ENCODE results near the gene PTPA. TPM values are rescaled to one million over a fixed set of nuclear protein-coding genes. Genes with fewer than 3 reads are reported as not detected.

PTPA gene
- total RNA-seq: 48.5 TPM
- 125 TPM for polyA plus RNA-seq

- peaks cover 2% of the 10 kb centered on the region for H3K4me1 ChIP-seq (ENCODE audit: insufficient read depth)
- peak; percentile 83 for DNase-seq (ENCODE audit: extremely low spot score)
- WGBS: under 1% methylated on average over 77 of the region's 77 CpGs
- H3K4me3 ChIP-seq (ENCODE audit: low read depth, low read length): peak within 1 kb of the TSS; percentile 85
- peak within 1 kb of the TSS; percentile 89 for H3K27ac ChIP-seq (ENCODE audit: low read depth)
- no peaks in the 10 kb centered on the region for H3K36me3 ChIP-seq (ENCODE audit: insufficient read depth)
These were observed at the start of gene PTPA, which contains the start of gene CRAT for GRCh38 chr9:129110740-129111527. PTPA (plus strand) TSS chr9:129111415; CDS start chr9:129111601, 186 bp downstream. CRAT (minus strand) TSS chr9:129110793; CDS start chr9:129110509, 284 bp downstream.

- no peaks in the 10 kb centered on the region for H3K4me1 ChIP-seq (ENCODE audit: insufficient read depth)
- peaks cover 15% of the 10 kb centered on the region for H3K36me3 ChIP-seq (ENCODE audit: insufficient read depth)
- no peak for DNase-seq (ENCODE audit: extremely low spot score)
- WGBS: 94% methylated on average over 9 of the region's 9 CpGs
- H3K27ac ChIP-seq (ENCODE audit: low read depth): no peak overlapping the region
- no peak overlapping the region for H3K4me3 ChIP-seq (ENCODE audit: low read depth, low read length)
These were observed 48.2 kb upstream of the PTPA start for GRCh38 chr9:129063061-129063460.

- WGBS: 96% methylated on average over 8 of the region's 8 CpGs
- Histone ChIP-seq H3K4me3 (ENCODE audit: low read depth, low read length) (no peak overlapping the region), H3K27ac (ENCODE audit: low read depth) (no peak overlapping the region), H3K4me1 (ENCODE audit: insufficient read depth) (no peaks in the 10 kb centered on the region), H3K36me3 (ENCODE audit: insufficient read depth) (peaks cover 15% of the 10 kb centered on the region)
- no peak for DNase-seq (ENCODE audit: extremely low spot score)
These were observed 46.7 kb upstream of the PTPA start for GRCh38 chr9:129064499-129064908.

- 93% methylated on average over 19 of the region's 19 CpGs for WGBS
- no peak for DNase-seq (ENCODE audit: extremely low spot score)
- Histone ChIP-seq H3K36me3 (ENCODE audit: insufficient read depth) (peaks cover 7% of the 10 kb centered on the region), H3K4me3 (ENCODE audit: low read depth, low read length) (no peak overlapping the region), H3K27ac (ENCODE audit: low read depth) (no peak overlapping the region), H3K4me1 (ENCODE audit: insufficient read depth) (no peaks in the 10 kb centered on the region)
These were observed 43.1 kb upstream of the PTPA start for GRCh38 chr9:129068110-129068509.

GRCh38 chr9:129068990-129069861 is 42.0 kb upstream of the PTPA start:
- Histone ChIP-seq H3K36me3 (ENCODE audit: insufficient read depth) (peaks cover 4% of the 10 kb centered on the region), H3K4me3 (ENCODE audit: low read depth, low read length) (no peak overlapping the region), H3K27ac (ENCODE audit: low read depth) (no peak overlapping the region), H3K4me1 (ENCODE audit: insufficient read depth) (no peaks in the 10 kb centered on the region)
- DNase-seq (ENCODE audit: extremely low spot score): no peak
- 78% methylated on average over 31 of the region's 31 CpGs for whole genome bisulfite sequencing

- H3K36me3 ChIP-seq (ENCODE audit: insufficient read depth): peaks cover 4% of the 10 kb centered on the region
- no peak overlapping the region for H3K4me3 ChIP-seq (ENCODE audit: low read depth, low read length)
- no peaks in the 10 kb centered on the region for H3K4me1 ChIP-seq (ENCODE audit: insufficient read depth)
- no peak overlapping the region for H3K27ac ChIP-seq (ENCODE audit: low read depth)
- no peak for DNase-seq (ENCODE audit: extremely low spot score)
- WGBS: 87% methylated on average over 26 of the region's 26 CpGs
These were observed 41.2 kb upstream of the PTPA start for GRCh38 chr9:129069862-129070641.

GRCh38 chr9:129070696-129071525 is 40.3 kb upstream of the PTPA start:
- no peak for DNase-seq (ENCODE audit: extremely low spot score)
- H3K36me3 ChIP-seq (ENCODE audit: insufficient read depth): peaks cover 4% of the 10 kb centered on the region
- no peak overlapping the region for H3K27ac ChIP-seq (ENCODE audit: low read depth)
- no peaks in the 10 kb centered on the region for H3K4me1 ChIP-seq (ENCODE audit: insufficient read depth)
- WGBS: 72% methylated on average over 21 of the region's 21 CpGs
- no peak overlapping the region for H3K4me3 ChIP-seq (ENCODE audit: low read depth, low read length)

GRCh38 chr9:129071526-129072126 is 39.6 kb upstream of the PTPA start:
- no peak overlapping the region for H3K4me3 ChIP-seq (ENCODE audit: low read depth, low read length)
- no peak for DNase-seq (ENCODE audit: extremely low spot score)
- 60% methylated on average over 10 of the region's 10 CpGs for WGBS
- peaks cover 4% of the 10 kb centered on the region for H3K36me3 ChIP-seq (ENCODE audit: insufficient read depth)
- no peaks in the 10 kb centered on the region for H3K4me1 ChIP-seq (ENCODE audit: insufficient read depth)
- no peak overlapping the region for H3K27ac ChIP-seq (ENCODE audit: low read depth)

- DNase-seq (ENCODE audit: extremely low spot score): no peak
- H3K4me1 ChIP-seq (ENCODE audit: insufficient read depth): no peaks in the 10 kb centered on the region
- WGBS: 50% methylated on average over 9 of the region's 9 CpGs
- peaks cover 4% of the 10 kb centered on the region for H3K36me3 ChIP-seq (ENCODE audit: insufficient read depth)
- no peak overlapping the region for H3K27ac ChIP-seq (ENCODE audit: low read depth)
- no peak overlapping the region for H3K4me3 ChIP-seq (ENCODE audit: low read depth, low read length)
These were observed 39.0 kb upstream of the PTPA start for GRCh38 chr9:129072171-129072570.

GRCh38 chr9:129073404-129073803 is 37.8 kb upstream of the PTPA start:
- 79% methylated on average over 8 of the region's 8 CpGs for WGBS
- H3K4me3 ChIP-seq (ENCODE audit: low read depth, low read length): no peak overlapping the region
- DNase-seq (ENCODE audit: extremely low spot score): no peak

GRCh38 chr9:129074106-129074505 is 37.1 kb upstream of the PTPA start:
- no peaks in the 10 kb centered on the region for H3K36me3 ChIP-seq (ENCODE audit: insufficient read depth)
- DNase-seq (ENCODE audit: extremely low spot score): no peak
- no peak overlapping the region for H3K4me3 ChIP-seq (ENCODE audit: low read depth, low read length)
- WGBS: 89% methylated on average over 3 of the region's 3 CpGs
- no peak overlapping the region for H3K27ac ChIP-seq (ENCODE audit: low read depth)
- no peaks in the 10 kb centered on the region for H3K4me1 ChIP-seq (ENCODE audit: insufficient read depth)

More at GRCh38 chr9:129073404-129073803, 37.8 kb upstream of the PTPA start:
- Histone ChIP-seq H3K4me1 (ENCODE audit: insufficient read depth) (no peaks in the 10 kb centered on the region), H3K36me3 (ENCODE audit: insufficient read depth) (no peaks in the 10 kb centered on the region), H3K27ac (ENCODE audit: low read depth) (no peak overlapping the region)

- no peaks in the 10 kb centered on the region for H3K36me3 ChIP-seq (ENCODE audit: insufficient read depth)
- DNase-seq (ENCODE audit: extremely low spot score): no peak
- H3K27ac ChIP-seq (ENCODE audit: low read depth): no peak overlapping the region
- no peak overlapping the region for H3K4me3 ChIP-seq (ENCODE audit: low read depth, low read length)
- no peaks in the 10 kb centered on the region for H3K4me1 ChIP-seq (ENCODE audit: insufficient read depth)
- 87% methylated on average over 16 of the region's 16 CpGs for WGBS
These were observed 35.1 kb upstream of the PTPA start for GRCh38 chr9:129075996-129076639.
